ENCODE results near the gene ARHGAP33.

DNA sequence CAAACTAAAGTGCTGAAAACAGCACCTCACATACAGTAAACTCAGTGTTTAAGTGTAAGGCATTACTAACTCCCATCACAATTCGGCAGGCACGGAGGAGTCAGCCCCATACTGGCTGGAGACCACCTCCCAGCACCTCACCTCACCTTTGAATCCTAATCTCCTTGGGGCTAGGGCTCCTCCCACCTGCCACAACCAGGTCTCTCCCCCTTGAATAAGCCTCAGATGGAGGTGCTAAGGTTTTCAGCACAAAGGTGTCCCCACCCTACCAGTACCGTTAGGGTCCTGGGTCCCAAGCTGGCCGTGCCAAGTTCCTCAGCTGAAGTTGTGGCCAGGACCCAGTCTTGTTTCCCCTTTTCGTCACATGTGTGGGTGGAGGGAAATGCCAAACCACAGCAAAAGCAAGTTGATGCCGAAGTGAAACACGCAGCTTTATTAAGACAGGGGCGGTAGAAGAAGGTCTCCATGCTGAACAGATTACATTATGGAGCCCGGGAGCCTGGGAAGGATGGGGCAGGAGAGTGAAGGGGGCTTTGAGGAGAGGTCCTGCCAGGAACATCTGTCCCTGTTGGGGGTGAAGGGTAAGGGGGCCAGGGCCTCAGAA is 33.1 kb upstream of the ARHGAP33 start, which contains the start of gene IGFLR1:
- no peak for TF ChIP-seq EZH2 (IDR thresholded peaks at IDR 0.05; ENCODE audit: borderline replicate concordance, low read depth, low read length, severe bottlenecking)
- TF ChIP-seq, protein P1, sequence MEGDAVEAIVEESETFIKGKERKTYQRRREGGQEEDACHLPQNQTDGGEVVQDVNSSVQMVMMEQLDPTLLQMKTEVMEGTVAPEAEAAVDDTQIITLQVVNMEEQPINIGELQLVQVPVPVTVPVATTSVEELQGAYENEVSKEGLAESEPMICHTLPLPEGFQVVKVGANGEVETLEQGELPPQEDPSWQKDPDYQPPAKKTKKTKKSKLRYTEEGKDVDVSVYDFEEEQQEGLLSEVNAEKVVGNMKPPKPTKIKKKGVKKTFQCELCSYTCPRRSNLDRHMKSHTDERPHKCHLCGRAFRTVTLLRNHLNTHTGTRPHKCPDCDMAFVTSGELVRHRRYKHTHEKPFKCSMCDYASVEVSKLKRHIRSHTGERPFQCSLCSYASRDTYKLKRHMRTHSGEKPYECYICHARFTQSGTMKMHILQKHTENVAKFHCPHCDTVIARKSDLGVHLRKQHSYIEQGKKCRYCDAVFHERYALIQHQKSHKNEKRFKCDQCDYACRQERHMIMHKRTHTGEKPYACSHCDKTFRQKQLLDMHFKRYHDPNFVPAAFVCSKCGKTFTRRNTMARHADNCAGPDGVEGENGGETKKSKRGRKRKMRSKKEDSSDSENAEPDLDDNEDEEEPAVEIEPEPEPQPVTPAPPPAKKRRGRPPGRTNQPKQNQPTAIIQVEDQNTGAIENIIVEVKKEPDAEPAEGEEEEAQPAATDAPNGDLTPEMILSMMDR (IDR thresholded peaks at IDR 0.05; ENCODE audit: borderline replicate concordance, extremely low read depth, low read length, poor library complexity, severe bottlenecking) = no peak

Measured in DND-41 (cell line).